NOMO-1 treated with DMSO at 0.1 percent for 48 hours (cell line): ENCODE data around the gene PRLR.
A peak's percentile ranks its signal among the peaks of the same experiment; 100 is the strongest.
"Not testable (repeated sequence)": the region's sequence is repeated elsewhere in the genome, so short reads cannot be mapped to it uniquely, and the experiment has no call there.

Source experiments
- DNase-seq: peaks from one replicate; lab custom pipeline; 2025; ENCODE audit not compliant: unreplicated experiment; lab: John Stamatoyannopoulos, UW

Gene PRLR

DNA sequence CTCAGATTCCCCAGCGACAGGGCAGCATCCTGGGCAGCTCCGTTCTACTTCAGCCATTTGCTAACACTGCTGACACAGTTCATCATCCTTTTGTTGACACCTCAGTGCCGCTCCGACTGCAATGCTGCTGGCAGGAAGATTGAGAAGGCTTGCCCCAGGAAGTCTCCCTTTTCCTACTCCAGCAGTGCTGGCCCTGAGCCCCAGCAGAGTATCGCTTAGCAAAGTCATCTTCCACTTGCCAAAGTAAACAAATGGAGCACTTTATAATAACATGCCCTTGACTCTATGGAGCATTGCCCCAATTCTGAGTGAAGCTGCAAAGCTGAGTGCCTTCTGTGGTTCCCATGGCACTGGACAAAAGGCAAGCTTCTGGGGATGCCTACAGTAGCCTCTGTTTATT, 32.2 kb downstream of the PRLR start:
- DNase-seq, result no peak

- DNase-seq, result no peak
Measured at GRCh38 chr5:35197351-35197750, 32.9 kb downstream of the PRLR start.

DNA sequence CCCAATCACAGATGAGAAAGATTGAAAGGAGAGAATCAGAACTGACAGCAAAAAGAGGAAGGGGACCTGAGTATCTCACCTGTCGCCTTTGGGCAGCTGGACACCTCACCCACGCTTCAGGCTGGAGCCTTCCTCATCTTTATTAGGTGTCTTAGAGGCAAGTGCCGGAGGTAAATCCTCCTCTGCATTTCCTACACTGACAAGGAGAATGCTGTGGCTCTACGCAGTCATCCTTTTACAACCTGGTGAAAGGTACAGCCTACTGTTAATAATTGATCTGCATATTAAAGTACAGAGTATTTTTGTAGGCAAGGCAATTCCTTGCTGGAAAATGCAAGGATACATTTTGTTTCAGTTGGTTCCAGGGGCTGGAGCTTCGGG, 34.8 kb downstream of the PRLR start:
- no peak for DNase-seq

GRCh38 chr5:35194635-35195471, 35.4 kb downstream of the PRLR start:
- peak; percentile 96 for DNase-seq

- no peak for DNase-seq
Measured at GRCh38 chr5:35192506-35192905, 37.8 kb downstream of the PRLR start.

GRCh38 chr5:35189801-35190200, 40.5 kb downstream of the PRLR start:
- not testable (repeated sequence) for DNase-seq

- no peak for DNase-seq
Measured at GRCh38 chr5:35188031-35188457, 42.2 kb downstream of the PRLR start.

DNA sequence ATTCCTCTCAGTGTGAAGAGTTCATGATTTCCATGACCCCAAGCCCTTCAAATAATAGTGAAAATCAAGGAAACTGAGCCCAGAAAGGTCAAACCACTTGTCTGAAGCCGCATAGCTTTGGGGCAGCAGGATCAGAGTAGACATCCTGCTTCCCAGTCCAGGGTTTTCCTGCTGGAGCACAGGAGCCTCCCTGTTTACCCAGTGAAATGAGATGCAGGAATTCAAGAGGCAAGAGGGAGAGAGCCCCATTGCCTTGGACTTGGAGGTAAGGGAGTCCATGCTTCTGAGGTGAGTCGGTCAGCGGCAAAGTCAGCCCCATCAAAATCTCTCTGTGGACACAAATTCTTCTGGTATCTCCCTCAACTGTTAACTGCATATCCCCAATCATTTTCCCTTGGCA, 42.7 kb downstream of the PRLR start:
- not testable (repeated sequence) for DNase-seq

- DNase-seq, result no peak
Measured at GRCh38 chr5:35186749-35187148, 43.5 kb downstream of the PRLR start.

- DNase-seq, result no peak
Measured at GRCh38 chr5:35185518-35185917, 44.8 kb downstream of the PRLR start.

- no peak for DNase-seq
Measured at GRCh38 chr5:35183556-35183955, 46.7 kb downstream of the PRLR start.

GRCh38 chr5:35182910-35183535, 47.3 kb downstream of the PRLR start:
- peak; percentile 76 for DNase-seq

- DNase-seq, result no peak
Measured at GRCh38 chr5:35182486-35182885, 47.8 kb downstream of the PRLR start.

GRCh38 chr5:35180046-35180445, 50.2 kb downstream of the PRLR start:
- no peak for DNase-seq

DNA sequence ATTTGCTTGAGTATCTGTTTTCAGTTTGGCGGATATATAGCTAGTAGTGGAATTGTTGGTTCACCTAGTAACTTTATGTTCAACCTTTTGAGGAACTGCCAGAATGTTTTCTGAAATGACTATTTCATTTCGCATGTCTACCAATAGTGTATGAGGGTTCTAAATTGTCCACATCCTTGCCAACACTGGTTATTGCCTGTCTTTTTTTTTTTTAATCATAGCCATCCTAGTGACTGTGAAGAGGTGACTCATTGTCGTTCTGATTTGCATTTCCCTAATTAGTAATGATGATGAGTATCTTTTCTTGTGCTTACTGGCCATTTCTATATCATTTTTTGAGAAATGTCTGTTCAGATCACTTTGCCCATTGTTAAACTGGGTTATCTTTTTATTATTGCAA, 52.5 kb downstream of the PRLR start:
- DNase-seq, result no peak

GRCh38 chr5:35172533-35172932, 57.8 kb downstream of the PRLR start:
- no peak for DNase-seq

GRCh38 chr5:35171991-35172390, 58.3 kb downstream of the PRLR start:
- no peak for DNase-seq

DNA sequence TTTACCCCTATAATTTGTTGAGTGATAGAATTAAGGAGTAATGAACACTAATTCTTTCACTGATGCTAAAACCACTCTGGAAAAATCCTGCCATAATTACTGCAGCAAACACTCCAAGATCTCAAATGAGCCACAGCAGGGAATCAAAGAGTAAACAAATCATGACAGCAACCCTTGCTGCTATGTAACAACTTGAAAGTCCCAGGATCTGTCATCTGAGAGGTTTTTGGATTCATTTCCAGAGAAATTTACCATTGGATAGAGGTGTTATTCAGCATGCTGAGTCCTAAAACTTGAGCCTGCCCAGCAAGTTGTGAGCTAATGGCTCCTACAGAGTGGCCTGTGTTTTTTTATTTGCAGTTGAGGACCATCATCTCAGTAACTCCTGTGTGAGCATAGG, 59.2 kb downstream of the PRLR start:
- no peak for DNase-seq

DNA sequence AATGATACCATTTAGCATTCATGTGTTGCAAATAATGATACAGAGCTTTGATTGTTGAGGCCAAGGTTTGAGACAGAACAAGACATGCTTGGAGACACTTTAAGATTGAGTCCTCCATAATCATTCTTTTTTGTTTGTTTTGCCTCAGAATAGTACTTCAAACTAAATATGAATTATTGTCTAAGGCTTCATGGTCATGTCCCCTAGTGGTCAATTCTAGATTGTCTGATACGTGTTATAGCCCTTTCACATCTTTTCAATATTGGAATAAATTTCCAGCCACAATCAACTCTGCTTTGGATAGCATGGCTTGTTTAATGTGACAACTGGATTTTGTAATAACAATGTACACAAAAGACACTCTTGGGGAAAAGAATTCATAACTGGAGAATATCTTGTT, 64.2 kb downstream of the PRLR start:
- DNase-seq, result no peak

GRCh38 chr5:35164860-35165542, 65.3 kb downstream of the PRLR start:
- no peak for DNase-seq

DNA sequence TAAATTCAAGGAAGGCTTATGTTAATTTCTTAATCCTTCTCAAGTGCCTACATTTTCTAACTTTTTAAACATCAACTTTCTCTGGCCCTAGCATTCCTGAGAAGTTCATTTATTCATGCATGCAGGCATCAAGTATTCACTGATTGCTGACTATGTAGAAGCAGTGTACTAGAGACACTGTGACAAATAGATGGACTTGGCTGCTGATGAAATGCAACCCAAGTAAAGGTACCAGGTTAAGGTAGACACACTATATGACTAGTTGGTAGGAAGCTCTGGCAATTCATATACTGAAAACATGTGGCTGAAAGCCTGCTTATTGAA, 66.6 kb downstream of the PRLR start:
- DNase-seq, result no peak
